Lower leg skin (tissue), 3 donors: ENCODE measurements around the gene LDB3.

ENCODE experiments used
- CTCF ChIP-seq, 3 donors: fragments of 450-650 bp; IDR thresholded peaks; one replicate each; pipeline ENCODE4 v1.5.1; 2016; ENCODE audit warnings: antibody characterized with exemption in 3 of 3, mild to moderate bottlenecking in 3 of 3, moderate library complexity in 2 of 3
- POLR2A ChIP-seq, 2 donors: fragments of 450-650 bp; IDR thresholded peaks; one replicate each; pipeline ENCODE4 v1.6.1; 2016 to 2017; ENCODE audit warnings: antibody characterized with exemption in 2 of 2, mild to moderate bottlenecking in 1 of 2, moderate library complexity in 1 of 2

- no peak for TF ChIP-seq CTCF (IDR thresholded peaks at IDR 0.05)
- TF ChIP-seq POLR2A (IDR thresholded peaks at IDR 0.05) = no peak
These were observed 40.6 kb downstream of the LDB3 start for GRCh38 chr10:86708783-86709380.
